NT2/D1 (cell line): ENCODE measurements around the gene TMEM106C.

Experiments
- DNase-seq: peaks from one replicate; pipeline ENCODE4 v3.0.0-alpha.2; 2011; ENCODE audit warnings: low read depth, low spot score
- H3K27me3 ChIP-seq: 2 replicates; pipeline ENCODE4 v1.6.0; 2011; ENCODE audit warnings: mild to moderate bottlenecking; ENCODE audit not compliant: insufficient read length, insufficient read depth
- H3K36me3 ChIP-seq: 2 replicates; pipeline ENCODE4 v1.6.1; 2011; ENCODE audit warnings: mild to moderate bottlenecking, low read length, mixed read lengths; ENCODE audit not compliant: insufficient read depth, insufficient read length
- H3K4me1 ChIP-seq: 2 replicates; pipeline ENCODE4 v1.5.1; 2011; ENCODE audit not compliant: insufficient read depth, insufficient read length
- H3K4me3 ChIP-seq: 2 replicates; pipeline ENCODE4 v1.5.1; 2011; ENCODE audit warnings: low read depth; ENCODE audit not compliant: insufficient read length
- H3K9ac ChIP-seq: 2 replicates; pipeline ENCODE4 v1.6.0; 2011; ENCODE audit warnings: low read depth; ENCODE audit not compliant: insufficient read length
- H3K9me3 ChIP-seq: 2 replicates; pipeline ENCODE4 v1.5.1; 2011; ENCODE audit warnings: mild to moderate bottlenecking, low read length; ENCODE audit not compliant: insufficient read depth
- SUZ12 ChIP-seq: IDR thresholded peaks from 2 replicates; pipeline ENCODE4 v1.6.1; 2011; ENCODE audit not compliant: insufficient read length, insufficient read depth; ENCODE audit errors: extremely low read depth
- YY1 ChIP-seq: IDR thresholded peaks from 2 replicates; pipeline ENCODE4 v1.6.1; 2011; ENCODE audit not compliant: insufficient read length, insufficient read depth
- ZNF274 ChIP-seq: IDR thresholded peaks from 2 replicates; pipeline ENCODE4 v1.6.1; 2011; ENCODE audit warnings: mild to moderate bottlenecking, low read depth, low read length

Gene TMEM106C

DNA sequence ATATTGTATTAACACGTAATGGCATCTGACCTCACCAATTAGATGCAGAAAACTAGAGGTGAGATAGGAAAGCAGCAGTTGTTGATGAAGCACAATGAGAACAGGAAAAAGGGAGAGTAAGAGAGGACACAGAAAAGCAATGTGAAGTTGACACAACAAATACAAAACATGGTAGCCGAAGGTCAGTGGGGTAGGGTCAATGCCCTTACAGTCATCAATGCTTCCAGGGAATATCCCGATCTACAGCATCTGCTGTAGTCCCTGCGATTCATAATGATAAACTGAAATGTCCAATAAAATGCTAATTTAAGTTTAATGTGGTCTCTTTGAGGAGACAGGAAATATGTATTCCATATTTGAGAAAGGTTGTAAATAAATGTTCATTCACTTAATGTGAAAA is 43.8 kb downstream of the TMEM106C start:
- Histone ChIP-seq H3K9me3 (no peaks in the 10 kb centered on the region), H3K4me3 (no peak overlapping the region), H3K4me1 (peaks cover 19% of the 10 kb centered on the region), H3K36me3 (no peaks in the 10 kb centered on the region), H3K9ac (no peak overlapping the region), H3K27me3 (peaks cover 99% of the 10 kb centered on the region)
- DNase-seq, result no peak
- TF ChIP-seq ZNF274 (no peak), SUZ12 (no peak), YY1 (no peak)

DNA sequence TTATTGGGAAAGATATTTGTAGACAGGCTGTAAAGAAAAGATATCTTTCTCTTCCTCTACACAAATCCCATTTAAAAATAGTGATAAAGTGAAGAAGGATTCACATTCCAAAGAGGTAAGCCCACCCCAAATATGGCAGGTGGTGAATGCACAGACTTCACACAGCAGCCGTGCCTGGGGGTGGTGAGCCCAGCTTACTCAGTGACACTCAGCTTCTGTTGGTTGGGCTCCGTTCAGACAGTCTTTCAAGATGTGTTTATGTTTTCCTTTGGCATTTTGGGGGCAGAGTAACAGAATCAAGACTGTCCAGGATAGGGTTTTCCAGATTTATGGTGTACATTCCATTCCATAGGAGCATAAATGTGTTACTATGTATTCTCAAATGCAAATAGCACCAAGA is 45.0 kb downstream of the TMEM106C start:
- DNase-seq, result no peak
- TF ChIP-seq SUZ12, result no peak
- no peak for TF ChIP-seq ZNF274
- TF ChIP-seq YY1, result no peak
- H3K9ac ChIP-seq, result no peak overlapping the region
- H3K4me3 ChIP-seq, result no peak overlapping the region
- no peaks in the 10 kb centered on the region for H3K9me3 ChIP-seq
- H3K4me1 ChIP-seq, result peaks cover 15% of the 10 kb centered on the region
- no peaks in the 10 kb centered on the region for H3K36me3 ChIP-seq
- H3K27me3 ChIP-seq, result peaks cover 99% of the 10 kb centered on the region

DNA sequence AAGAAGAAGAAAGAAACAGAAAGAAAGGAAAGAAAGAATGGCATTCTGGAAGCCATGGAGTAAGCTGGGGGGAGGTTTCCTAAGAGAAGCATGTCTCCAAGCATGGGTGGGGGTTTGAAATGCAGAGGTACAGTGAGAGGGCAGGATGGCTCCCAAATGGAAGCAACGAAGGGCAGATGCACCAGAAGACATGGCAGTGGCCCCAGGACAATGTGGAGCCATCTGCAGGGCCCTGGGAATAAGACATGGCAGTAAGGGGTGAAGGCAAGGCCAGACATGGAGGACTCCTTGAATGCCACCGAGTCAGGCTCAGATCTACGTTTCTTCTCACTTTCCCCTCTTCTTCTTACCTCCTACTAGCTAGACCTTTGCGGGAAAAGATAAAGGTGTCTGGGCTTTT is 45.6 kb downstream of the TMEM106C start:
- no peak for DNase-seq
- Histone ChIP-seq H3K9me3 (no peaks in the 10 kb centered on the region), H3K4me1 (peaks cover 9% of the 10 kb centered on the region), H3K36me3 (no peaks in the 10 kb centered on the region), H3K4me3 (no peak overlapping the region), H3K9ac (no peak overlapping the region), H3K27me3 (peaks cover 99% of the 10 kb centered on the region)
- TF ChIP-seq SUZ12 (no peak), YY1 (no peak), ZNF274 (no peak)

DNA sequence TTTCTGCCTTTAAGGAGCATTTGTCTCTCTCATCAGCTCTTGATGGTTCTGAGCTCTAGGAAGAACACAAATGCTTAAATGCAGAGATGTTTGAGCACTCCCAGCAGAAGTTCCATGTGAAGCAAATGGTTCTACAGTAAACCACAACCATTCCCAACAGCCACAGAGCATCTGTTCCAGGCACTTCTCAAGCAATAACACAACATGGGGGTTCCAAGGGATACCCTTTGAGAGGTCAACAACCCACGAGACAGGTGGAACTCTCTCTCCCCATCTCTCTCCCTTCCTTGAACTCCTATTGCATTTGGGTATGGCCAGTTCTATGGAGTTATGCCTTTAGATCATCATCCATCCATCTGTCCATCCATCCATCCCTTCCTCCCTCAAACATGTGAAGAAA is 46.1 kb downstream of the TMEM106C start:
- Histone ChIP-seq H3K27me3 (peaks cover 99% of the 10 kb centered on the region), H3K4me3 (no peak overlapping the region), H3K9ac (no peak overlapping the region), H3K4me1 (peaks cover 9% of the 10 kb centered on the region), H3K36me3 (no peaks in the 10 kb centered on the region), H3K9me3 (no peaks in the 10 kb centered on the region)
- no peak for DNase-seq
- TF ChIP-seq SUZ12, result no peak
- TF ChIP-seq YY1, result no peak
- no peak for TF ChIP-seq ZNF274

DNA sequence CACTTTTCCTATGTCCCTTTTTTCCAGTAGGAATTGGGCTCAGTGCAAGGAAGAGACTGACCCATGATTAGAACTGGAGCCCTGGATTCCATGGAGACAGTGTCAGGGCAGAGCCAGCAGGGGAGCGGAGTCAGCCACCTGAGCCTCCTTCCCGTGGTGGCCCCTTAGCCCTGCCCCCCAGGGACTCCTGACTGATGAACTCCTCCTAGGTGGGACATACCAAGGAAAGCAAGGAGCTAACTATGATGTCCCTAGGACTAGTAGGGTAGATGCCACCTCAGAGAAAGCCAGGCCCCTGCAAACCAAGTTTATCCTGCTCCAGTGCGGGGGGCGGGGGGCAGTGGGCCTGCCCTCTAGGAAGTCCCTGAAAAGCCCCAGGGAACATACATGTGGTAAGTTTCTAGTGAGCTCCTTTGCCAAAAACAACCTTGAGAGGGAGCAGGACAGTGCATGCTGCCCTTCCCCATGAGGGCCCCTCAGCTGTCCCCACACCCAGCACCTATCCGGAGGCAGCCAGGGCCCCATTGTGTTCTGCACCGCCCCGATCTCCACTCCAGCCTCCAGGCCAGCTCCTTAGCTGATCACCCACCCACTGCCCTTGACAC is 47.1 kb downstream of the TMEM106C start:
- peaks cover 3% of the 10 kb centered on the region for H3K4me1 ChIP-seq

DNA sequence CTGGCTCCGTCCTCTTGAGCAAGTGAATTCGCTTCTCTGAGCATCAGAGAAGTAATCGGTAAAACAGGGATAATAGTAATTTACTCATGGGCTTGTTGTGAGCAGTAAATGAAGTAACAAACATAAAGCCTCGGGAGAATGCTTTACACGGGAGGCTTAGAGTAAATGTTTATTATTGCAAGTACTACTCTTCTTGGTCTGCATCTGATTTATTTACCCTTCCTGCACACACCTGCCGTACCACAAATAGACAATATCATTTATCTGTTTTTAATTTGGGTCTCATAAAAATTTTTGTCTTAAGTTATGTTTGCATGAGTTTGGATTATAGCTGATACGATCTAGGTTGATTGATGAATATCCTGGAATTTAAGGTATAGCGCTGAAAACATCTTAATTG is 48.7 kb downstream of the TMEM106C start:
- no peak for TF ChIP-seq SUZ12
- TF ChIP-seq ZNF274, result no peak
- no peak for TF ChIP-seq YY1
- Histone ChIP-seq H3K9ac (no peak overlapping the region), H3K27me3 (peaks cover 99% of the 10 kb centered on the region), H3K9me3 (no peaks in the 10 kb centered on the region), H3K4me1 (no peaks in the 10 kb centered on the region), H3K36me3 (no peaks in the 10 kb centered on the region), H3K4me3 (no peak overlapping the region)
- no peak for DNase-seq

More for the DNA sequence above, 47.1 kb downstream of the TMEM106C start:
- H3K27me3 ChIP-seq, result peaks cover 99% of the 10 kb centered on the region
- H3K36me3 ChIP-seq, result no peaks in the 10 kb centered on the region
- no peaks in the 10 kb centered on the region for H3K9me3 ChIP-seq
- DNase-seq, result no peak
- H3K4me3 ChIP-seq, result no peak overlapping the region
- TF ChIP-seq SUZ12 (no peak), YY1 (no peak), ZNF274 (no peak)
- no peak overlapping the region for H3K9ac ChIP-seq

DNA sequence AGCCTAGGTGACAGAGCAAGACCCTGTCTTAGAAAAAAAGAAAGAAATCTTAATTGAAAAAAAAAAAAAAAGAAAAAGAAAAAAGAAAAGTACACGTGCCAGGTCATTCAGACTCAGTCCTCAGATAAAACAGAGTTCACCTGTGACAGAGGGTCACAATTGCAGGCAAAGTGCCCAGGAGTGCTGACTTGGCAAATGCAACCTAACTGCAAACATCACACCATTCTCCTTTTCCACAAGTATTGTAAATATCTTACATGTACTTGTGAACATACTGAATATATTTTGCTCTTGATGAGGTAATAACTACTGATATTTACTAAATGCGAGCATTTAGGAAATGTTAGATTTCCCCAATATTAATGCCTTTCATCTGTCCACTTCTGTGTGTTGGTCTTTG is 49.9 kb downstream of the TMEM106C start:
- Histone ChIP-seq H3K9me3 (no peaks in the 10 kb centered on the region), H3K36me3 (no peaks in the 10 kb centered on the region), H3K4me3 (no peak overlapping the region), H3K4me1 (no peaks in the 10 kb centered on the region), H3K9ac (no peak overlapping the region), H3K27me3 (peaks cover 99% of the 10 kb centered on the region)
- TF ChIP-seq YY1 (no peak), ZNF274 (no peak), SUZ12 (no peak)
- no peak for DNase-seq

DNA sequence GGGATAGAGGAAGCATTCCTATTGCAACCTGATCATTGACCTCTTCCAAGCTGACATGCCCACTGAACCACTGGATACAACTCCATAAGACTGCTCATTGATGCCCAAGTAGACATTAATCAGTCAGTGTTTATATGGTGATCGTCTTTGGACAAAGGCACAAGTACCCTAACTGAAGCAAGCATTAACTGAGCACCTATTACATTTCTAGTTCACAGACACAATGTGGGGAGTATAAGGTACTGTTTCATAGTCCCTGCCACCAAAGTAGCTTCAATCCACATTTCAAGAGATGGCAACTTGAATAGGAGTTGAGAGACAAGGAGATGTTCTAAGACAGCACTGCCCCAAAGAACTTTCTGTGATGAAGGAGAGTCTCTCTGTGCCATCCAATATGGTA is 51.7 kb downstream of the TMEM106C start:
- no peak overlapping the region for H3K4me3 ChIP-seq

More for the DNA sequence above, 51.7 kb downstream of the TMEM106C start:
- Histone ChIP-seq H3K9ac (no peak overlapping the region), H3K36me3 (no peaks in the 10 kb centered on the region), H3K4me1 (no peaks in the 10 kb centered on the region), H3K27me3 (peaks cover 99% of the 10 kb centered on the region), H3K9me3 (no peaks in the 10 kb centered on the region)
- DNase-seq, result no peak
- no peak for TF ChIP-seq ZNF274
- TF ChIP-seq YY1, result no peak
- TF ChIP-seq SUZ12, result no peak
